ENCODE results near the gene GRIK4.
A peak's percentile ranks its signal among the peaks of the same experiment; 100 is the strongest.

Gene GRIK4

GRCh38 chr11:120917559-120918239 lies 406.2 kb downstream of the GRIK4 start:
- no peak for DNase-seq (ENCODE audit: low read depth)

DNA sequence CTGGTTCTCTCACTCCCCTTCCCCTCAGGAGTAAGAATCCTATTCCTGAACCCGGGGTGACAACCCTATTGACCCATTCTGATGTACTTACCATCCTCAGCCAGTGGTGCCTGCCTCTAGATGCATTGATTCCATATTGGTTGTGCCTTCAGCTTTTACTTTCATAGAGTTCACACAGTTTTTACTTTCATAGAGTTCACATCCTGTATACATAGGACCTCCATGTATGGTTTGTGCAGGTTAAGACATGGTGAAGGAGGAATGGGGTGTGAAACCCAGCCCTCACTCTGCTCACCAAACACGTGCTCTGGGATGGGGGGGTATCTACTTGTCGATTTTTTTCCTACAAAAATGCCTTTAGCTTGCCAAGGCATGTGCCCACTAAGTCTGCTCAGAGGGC lies 406.7 kb downstream of the GRIK4 start:
- no peak for DNase-seq (ENCODE audit: low read depth)

DNA sequence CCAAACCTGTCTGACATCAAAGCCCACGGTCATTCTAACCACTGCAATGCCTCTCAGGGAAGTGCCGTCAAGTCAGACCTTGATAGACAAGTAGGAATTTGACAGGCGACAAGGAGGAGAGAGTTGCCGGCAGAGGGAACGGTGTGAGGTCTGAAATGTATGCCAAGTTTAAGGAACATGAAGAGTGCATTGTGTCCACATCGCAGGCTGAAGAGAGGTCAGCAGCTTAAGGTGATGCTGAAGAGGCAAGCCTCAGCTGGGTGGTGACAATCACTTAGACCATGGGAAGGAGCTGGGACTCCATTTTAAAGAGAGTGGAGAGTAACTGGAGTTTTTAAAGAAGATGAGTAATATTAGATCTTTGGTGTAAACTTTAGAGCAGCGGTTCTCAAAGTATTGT lies 407.5 kb downstream of the GRIK4 start:
- no peak for DNase-seq (ENCODE audit: low read depth)

DNA sequence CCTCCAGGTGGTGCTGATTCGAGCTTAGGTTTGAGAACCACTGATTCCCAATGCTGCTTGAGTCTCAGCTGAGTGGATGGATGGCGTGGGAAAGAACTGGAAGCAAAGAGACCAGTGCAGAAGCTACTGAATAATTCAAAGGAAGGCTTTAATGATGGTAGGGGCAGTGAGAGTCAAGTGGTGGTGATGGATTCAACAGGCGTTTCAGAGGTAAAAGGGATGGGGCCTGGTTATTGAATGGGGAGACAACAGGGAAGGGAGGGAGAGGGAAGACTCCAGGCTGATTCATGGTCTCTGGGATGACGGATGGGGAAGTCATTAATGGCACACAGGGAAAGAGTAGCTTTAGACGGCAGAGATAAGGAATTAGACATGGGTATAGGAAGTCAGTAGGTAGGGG lies 408.0 kb downstream of the GRIK4 start:
- no peak for DNase-seq (ENCODE audit: low read depth)

- no peak for DNase-seq (ENCODE audit: low read depth)
Observed at GRCh38 chr11:120923866-120924508, 412.4 kb downstream of the GRIK4 start.

DNA sequence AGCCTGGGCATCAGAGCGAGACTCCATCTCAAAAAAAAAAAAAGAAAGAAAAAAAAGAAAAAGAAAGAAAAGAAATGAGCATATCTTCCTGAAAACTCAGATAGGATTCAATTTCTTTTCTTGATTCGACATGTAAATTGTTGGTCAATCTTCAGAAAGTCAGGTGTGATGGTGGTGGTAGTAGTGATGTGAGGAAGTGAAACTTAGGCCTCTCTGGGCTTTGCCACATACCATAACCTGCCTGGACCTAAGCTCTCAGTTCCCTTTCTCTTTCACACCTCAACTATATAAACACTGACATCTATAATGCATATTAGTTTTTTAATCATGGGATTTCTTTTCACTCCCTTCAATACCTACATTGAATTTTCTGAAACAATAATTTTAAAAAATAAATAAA lies 414.4 kb downstream of the GRIK4 start:
- no peak for DNase-seq (ENCODE audit: low read depth)

DNA sequence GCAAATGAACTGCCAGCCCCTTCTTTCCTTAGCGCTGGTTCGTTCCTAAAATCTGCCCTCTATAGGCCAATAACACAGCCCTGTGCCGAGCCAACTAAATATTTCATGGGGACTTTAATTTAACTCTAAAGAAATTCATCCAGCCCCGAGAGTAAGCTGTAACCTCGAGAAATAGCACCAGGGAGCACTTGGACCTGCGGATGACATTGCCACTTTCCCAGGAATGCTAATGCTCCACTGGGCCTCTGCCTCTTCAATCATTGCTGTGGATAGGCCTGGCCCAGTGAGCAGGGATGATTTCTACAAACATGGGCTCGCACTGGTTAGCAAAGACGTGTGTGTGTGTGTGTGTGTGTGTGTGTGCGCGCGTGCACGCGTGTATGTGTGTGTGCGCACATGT lies 417.1 kb downstream of the GRIK4 start:
- DNase-seq (ENCODE audit: low read depth): no peak

DNA sequence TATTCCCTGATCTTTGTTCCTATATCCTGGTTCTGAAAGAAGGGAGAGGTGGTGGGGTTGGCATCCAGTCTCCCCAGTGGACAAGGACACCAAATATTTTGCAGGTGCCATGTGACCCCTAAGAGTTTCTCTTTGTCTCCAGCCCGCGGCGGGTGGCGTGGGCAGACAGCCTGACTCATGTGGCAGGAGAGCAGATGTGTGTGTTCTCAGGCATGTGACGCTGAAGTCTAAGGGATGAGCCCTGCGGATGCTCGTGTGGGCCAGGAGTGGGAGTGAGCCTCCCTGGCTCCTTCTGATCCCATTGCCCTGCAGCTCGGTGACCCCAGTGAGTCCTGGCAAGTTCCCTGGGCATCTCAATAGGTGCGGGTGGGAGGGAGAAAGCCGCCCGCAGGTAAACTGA lies 417.5 kb downstream of the GRIK4 start:
- DNase-seq (ENCODE audit: low read depth): no peak

DNA sequence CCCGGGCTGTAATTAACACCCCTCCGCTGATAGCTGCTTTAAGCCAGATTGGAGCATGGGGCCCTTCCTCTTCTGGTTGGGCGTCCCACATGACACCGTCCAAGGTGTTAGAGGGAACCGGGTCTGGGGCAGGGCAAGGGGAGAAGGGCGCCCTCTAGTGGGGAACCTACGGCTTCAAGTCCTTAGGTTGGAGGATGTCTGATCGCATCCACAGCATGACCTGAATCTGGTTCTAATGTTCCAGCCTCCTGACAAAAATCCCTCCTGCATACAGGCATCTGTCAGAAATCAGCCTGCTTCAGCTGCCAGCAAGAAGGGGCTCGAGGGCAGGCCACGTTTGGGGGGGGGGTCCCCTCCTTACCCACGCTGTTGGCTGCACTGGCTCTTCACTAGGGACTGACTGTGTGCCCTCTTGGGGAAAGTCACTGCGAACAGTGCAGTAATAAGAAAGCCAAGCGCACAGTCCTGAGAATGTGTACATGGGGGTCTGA lies 418.2 kb downstream of the GRIK4 start:
- DNase-seq (ENCODE audit: low read depth): no peak

DNA sequence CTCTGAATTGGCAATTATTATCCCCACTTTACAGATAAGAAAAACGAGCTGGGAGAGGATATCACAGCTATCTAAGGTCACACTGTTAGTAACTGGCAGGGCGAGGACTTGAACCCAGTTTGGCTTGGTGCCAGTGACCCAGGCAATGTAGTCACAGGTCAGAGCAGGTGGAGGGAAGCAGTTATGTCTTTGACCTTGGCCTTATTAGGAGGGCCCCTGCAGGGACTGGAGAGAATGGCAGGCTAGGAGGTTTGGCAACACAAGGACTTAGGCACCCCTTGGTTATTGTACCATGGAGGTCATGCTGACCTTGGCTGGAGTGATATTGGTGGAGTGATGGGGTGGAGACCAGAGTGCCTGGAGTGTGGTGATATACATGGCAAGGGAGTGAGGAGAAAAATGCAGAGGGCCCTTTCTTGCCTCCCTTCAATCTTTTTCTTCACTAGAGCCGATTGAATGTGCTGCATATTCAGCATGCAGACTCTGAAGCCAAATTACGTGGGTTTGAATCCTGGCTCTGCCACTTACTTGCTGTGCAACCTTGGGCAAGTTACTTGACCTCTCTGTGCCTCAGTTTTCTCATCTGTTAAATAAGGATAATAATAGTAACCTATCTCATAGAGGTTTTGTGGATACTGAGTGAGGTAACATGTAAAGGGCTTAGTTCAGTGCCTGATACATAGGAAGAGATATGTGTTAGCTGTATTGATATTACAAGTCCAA lies 419.7 kb downstream of the GRIK4 start:
- no peak for DNase-seq (ENCODE audit: low read depth)

- DNase-seq (ENCODE audit: low read depth): no peak
Observed at GRCh38 chr11:120932305-120932915, 420.9 kb downstream of the GRIK4 start.

- DNase-seq (ENCODE audit: low read depth): no peak
Observed at GRCh38 chr11:120936356-120936755, 424.8 kb downstream of the GRIK4 start.

- no peak for DNase-seq (ENCODE audit: low read depth)
Observed at GRCh38 chr11:120937501-120937900, 426.0 kb downstream of the GRIK4 start.

DNA sequence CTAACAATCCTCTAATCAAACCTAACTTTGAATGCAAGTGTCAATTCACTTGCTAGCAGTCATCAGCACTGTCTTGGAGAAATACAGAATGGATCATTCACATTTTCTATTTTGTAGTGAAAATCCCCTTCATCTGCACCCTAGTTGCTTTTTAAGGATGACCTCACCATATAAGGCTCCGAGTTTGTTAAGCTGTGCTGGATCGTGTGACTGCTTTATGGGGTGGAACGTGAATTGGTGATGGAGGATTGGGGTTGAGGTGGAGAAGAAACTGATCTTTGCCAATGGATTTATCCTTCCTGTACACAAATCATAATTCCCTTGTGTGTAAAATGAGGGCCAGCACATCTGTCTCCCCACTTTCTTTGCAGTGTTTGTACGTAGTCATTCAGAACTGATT lies 426.7 kb downstream of the GRIK4 start:
- DNase-seq (ENCODE audit: low read depth): no peak

- no peak for DNase-seq (ENCODE audit: low read depth)
Observed at GRCh38 chr11:120940160-120940848, 428.8 kb downstream of the GRIK4 start.

DNA sequence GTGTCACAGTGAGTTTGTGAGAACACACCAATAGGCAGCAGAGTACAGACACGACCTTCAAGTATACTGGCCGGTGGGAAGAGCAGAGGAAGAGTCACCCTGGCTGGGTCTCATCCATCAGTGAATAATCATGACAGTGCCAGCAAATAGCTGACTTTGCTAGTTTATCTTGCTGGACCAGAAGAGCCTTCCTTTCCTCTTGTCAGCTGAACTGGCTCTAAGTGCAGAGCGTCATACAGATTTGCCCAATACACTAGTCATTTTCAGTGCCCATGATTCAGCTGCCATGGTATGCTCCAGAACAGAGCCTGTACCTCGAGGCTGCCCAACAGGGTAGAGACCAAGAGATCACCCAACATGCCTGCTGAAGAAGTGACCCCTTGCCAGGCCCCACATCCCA lies 429.5 kb downstream of the GRIK4 start:
- no peak for DNase-seq (ENCODE audit: low read depth)

GRCh38 chr11:120942701-120943100 lies 431.2 kb downstream of the GRIK4 start:
- no peak for DNase-seq (ENCODE audit: low read depth)

DNA sequence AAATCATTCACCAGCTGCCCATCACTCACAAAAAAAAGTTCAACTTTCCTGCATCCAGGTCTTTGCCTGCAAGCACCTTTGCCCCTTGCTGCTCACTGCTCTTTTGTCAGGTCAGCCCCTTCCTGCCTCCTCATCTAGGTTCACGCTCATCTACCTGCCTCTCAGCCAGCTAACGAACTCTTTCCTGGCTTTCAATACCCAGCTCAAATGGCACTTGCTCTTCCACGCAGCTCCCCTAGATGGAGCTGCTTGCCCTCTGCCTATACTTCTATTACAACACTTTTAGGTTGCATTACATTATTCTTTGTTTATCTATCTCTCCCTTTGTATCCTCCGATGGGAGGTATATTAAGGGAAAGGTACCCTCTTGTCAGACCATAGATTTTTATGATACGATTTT lies 433.5 kb downstream of the GRIK4 start:
- no peak for DNase-seq (ENCODE audit: low read depth)

GRCh38 chr11:120950880-120951279 lies 439.3 kb downstream of the GRIK4 start:
- no peak for DNase-seq (ENCODE audit: low read depth)

DNA sequence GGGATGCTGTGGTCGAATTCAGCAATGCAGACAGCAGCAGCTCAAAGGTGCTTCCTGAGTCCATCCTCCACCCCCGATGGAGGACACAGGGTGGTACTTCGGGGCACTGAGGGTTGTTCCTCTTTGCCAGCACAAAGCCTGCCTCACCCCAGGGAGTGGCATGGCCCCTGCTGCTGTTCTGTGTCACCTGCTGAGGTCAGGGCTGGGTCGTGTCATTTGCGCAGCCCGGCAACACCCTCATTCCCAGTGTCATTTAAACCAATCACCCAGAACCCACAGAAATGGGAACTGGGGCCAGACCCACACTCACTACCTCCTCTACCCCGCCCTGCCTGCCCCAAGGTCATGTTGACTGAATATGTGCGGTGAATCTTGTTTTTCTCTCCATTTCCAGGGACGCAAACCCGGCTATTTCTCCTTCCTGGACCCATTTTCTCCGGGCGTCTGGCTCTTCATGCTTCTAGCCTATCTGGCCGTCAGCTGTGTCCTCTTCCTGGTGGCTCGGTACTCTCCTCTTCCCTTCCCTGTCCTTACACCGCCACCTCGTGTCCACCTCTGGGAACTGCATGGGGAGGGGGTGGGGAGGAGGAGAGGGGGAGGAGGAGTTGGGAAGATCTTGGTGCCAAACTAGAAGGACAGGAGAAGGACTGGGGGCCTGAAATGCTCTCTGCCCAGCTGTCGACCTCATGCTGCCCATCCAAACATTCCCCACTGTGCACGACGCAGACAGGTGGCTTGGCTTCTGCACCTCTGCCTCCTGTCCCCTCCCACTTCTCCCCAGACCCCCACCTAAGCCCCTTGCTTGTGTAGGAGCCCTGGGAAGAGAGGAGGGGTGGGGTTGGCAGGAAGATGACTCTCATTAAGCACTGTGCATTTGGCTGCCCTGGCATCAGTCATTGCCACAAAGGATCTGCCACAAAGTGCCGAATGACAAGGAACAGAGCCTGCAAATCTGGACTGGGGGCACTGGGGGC lies 441.2 kb downstream of the GRIK4 start:
- peak; percentile 15 for DNase-seq (ENCODE audit: low read depth)

DNA sequence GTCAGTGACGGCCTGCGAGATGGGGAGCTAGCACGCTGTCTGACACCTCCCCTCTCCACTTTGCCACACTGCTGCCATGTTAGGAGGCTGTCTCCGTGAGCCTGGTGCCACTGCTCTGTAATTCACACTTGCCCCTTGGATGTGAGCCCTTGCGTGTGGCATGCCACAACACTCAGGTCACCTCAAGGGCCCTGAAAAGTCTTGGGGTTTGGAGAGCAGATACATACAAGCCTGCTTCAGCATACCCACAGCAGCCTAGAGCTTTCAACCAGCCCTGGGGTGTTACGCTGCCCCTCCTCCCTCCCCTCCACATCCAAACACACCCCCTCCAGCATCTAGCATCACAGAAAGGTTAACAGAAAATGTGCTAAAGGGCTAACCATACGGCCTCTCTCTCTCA lies 442.8 kb downstream of the GRIK4 start:
- DNase-seq (ENCODE audit: low read depth): no peak

All from stimulated activated CD8-positive, alpha-beta memory T cell treated with anti-CD3 and anti-CD28 coated beads, Interleukin-12 subunit alpha, Interleukin-12 subunit beta, amount 100 ng/mL, for 4 hours (primary cell).